Vagina (tissue), 2 donors: ENCODE measurements around the gene FGF4. TPM values are rescaled to one million over a fixed set of nuclear protein-coding genes. Genes with fewer than 3 reads are reported as not detected.

Experiments
- DNase-seq, 2 donors: peaks; one replicate each; pipeline ENCODE4 v3.0.0-alpha.2; 2017; ENCODE audit errors: extremely low spot score in 2 of 2
- H3K27ac ChIP-seq: fragments of 200-600 bp; sonication (generic); one replicate; pipeline ENCODE4 v1.5.1; 2019
- H3K27me3 ChIP-seq: fragments of 200-600 bp; sonication (generic); one replicate; pipeline ENCODE4 v1.5.1; 2019
- H3K36me3 ChIP-seq, 2 donors: fragments of 200-600 bp; sonication (generic); one replicate each; pipeline ENCODE4 v1.5.1; 2017 to 2019
- H3K4me1 ChIP-seq: fragments of 200-600 bp; sonication (generic); one replicate; pipeline ENCODE4 v1.5.1; 2019
- H3K4me3 ChIP-seq, 2 donors: fragments of 200-600 bp; sonication (generic); 1 replicate in 1 of 2; 2 replicates in 1 of 2; pipeline ENCODE4 v1.5.1; 2016 to 2019
- H3K9me3 ChIP-seq: fragments of 200-600 bp; sonication (generic); one replicate; pipeline ENCODE4 v1.5.1; 2019
- POLR2A ChIP-seq, 2 donors: fragments of 450-650 bp; IDR thresholded peaks; one replicate each; pipeline ENCODE4 v1.6.1; 2017; ENCODE audit warnings: antibody characterized with exemption in 2 of 2, mild to moderate bottlenecking in 2 of 2, moderate library complexity in 2 of 2
- POLR2AphosphoS5 ChIP-seq, 2 donors: sonication (generic); formaldehyde crosslinking; IDR thresholded peaks; one replicate each; pipeline ENCODE4 v1.9.0; 2017; ENCODE audit warnings: antibody characterized with exemption in 2 of 2, mild to moderate bottlenecking in 2 of 2, low read depth in 1 of 2; ENCODE audit not compliant: insufficient read depth in 1 of 2
- intact Hi-C: fragments of 100-400 bp; cut with DNase I; formaldehyde crosslinking; loops from one replicate; pipeline ENCODE4 v1.15.1; 2023
- total RNA-seq: library from RNA; depleted of rRNA; stranded (reverse); fragments of >200 nt; gene quantifications from one replicate; pipeline ENCODE4 v1.2.3, GENCODE V29; 2016
- TF ChIP-seq, protein P1 (sequence below), 3 experiments: fragments of 450-650 bp in 2 of 3; fragments of 200-600 bp in 1 of 3; sonication (generic) in 1 of 3; IDR thresholded peaks; one replicate each; pipeline ENCODE4 v1.5.1; 2017 to 2019; ENCODE audit warnings: antibody characterized with exemption in 3 of 3, mild to moderate bottlenecking in 2 of 3, moderate library complexity in 2 of 3

The FGF4 gene
- total RNA-seq, 1 donor from 2014 or later: not detected

DNA sequence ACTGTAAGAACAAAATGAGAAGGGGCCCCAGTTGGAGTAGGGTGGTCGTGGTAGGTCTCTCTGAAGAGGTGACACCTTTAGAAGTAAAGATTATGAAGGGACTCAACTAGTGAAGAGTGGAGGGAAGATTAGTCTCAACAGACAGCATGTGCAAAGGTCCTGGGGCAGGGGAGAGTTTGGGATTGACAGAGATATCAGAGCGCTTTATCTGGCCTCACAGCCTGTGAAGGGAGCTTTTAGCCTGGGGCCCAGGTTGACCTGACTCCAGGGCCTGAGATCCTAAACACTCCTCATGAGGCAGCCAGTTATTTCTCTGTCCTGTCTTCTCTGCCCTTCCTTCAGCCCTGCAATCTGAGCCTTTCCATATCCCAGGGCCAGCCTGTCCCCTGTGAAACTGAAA is 27.9 kb upstream of the FGF4 start:
- Histone ChIP-seq H3K27me3 (no peaks in the 10 kb centered on the region), H3K36me3 (no peaks in the 10 kb centered on the region), H3K4me1 (no peaks in the 10 kb centered on the region), H3K4me3 (no peak overlapping the region), H3K27ac (no peak overlapping the region), H3K9me3 (no peaks in the 10 kb centered on the region)
- intact Hi-C loops: no loop called here
- TF ChIP-seq, protein P1, sequence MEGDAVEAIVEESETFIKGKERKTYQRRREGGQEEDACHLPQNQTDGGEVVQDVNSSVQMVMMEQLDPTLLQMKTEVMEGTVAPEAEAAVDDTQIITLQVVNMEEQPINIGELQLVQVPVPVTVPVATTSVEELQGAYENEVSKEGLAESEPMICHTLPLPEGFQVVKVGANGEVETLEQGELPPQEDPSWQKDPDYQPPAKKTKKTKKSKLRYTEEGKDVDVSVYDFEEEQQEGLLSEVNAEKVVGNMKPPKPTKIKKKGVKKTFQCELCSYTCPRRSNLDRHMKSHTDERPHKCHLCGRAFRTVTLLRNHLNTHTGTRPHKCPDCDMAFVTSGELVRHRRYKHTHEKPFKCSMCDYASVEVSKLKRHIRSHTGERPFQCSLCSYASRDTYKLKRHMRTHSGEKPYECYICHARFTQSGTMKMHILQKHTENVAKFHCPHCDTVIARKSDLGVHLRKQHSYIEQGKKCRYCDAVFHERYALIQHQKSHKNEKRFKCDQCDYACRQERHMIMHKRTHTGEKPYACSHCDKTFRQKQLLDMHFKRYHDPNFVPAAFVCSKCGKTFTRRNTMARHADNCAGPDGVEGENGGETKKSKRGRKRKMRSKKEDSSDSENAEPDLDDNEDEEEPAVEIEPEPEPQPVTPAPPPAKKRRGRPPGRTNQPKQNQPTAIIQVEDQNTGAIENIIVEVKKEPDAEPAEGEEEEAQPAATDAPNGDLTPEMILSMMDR (IDR thresholded peaks at IDR 0.05): no peak
- TF ChIP-seq POLR2A (IDR thresholded peaks at IDR 0.05) (no peak), POLR2AphosphoS5 (IDR thresholded peaks at IDR 0.05; ENCODE audit: insufficient read depth in 1 of 2, low read depth in 1 of 2) (no peak)
- DNase-seq: no peak

DNA sequence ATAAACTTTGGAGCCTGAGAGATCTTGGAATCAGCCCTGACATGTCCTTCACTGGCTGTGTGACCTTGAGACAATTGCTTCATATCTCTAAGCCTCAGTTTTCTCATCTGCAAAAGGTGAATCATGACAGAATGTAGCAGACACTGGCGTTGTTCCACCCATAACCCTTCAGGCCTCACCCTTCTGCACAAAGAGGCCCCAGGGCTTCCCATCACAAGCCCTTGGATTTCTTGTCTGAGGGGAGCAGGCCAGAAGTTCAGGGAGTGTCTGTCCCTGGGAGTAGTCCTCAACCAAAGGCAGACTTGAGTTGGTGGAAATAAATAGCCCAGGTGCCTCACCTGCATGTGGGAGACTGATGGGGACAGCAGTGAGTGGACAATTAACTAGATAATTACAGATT is 27.4 kb upstream of the FGF4 start:
- no peak for DNase-seq
- Histone ChIP-seq H3K9me3 (no peaks in the 10 kb centered on the region), H3K4me1 (no peaks in the 10 kb centered on the region), H3K4me3 (no peak overlapping the region), H3K27me3 (no peaks in the 10 kb centered on the region), H3K27ac (no peak overlapping the region), H3K36me3 (no peaks in the 10 kb centered on the region)
- intact Hi-C loops: no loop called here
- TF ChIP-seq POLR2A (IDR thresholded peaks at IDR 0.05) (no peak), POLR2AphosphoS5 (IDR thresholded peaks at IDR 0.05; ENCODE audit: insufficient read depth in 1 of 2, low read depth in 1 of 2) (no peak)
- TF ChIP-seq, protein P1 (IDR thresholded peaks at IDR 0.05): no peak

DNA sequence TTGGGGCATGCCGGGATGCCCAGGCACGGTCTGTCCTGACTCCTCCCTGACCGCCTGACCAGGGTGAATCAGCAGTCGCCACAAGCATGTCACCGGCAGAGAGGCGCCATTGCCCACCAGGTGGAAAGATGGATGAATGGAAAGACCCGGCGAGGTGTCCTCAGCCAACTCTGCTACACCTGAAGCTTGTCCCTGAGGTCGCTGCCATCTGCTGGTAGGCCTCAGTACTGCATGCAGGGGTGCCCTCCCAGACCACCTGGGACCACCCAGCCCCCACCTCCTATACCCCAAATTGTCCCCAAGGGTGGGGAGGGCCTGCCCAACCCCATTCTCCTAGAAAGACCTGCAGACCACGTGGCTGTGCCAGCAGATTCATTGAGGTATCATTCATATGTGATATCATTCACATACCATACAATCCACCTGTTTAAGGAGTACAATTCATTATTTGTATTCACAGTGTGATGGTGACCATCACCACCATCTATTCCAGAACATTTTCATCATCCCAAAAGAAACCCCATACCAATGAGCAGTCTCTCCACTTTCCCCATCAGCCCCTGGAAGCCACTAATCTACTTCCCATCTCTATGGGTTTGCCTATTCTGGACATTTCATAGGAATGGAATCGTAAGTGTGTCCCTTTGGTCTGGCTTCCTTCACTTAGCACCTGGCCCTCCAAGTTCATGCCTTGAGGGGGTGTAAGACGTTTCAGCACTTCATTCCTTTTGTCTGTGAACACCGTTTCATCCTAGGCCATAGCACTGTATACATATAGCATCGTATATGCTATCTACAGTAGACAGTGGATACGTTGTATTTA is 26.6 kb upstream of the FGF4 start:
- Histone ChIP-seq H3K27ac (no peak overlapping the region), H3K4me1 (no peaks in the 10 kb centered on the region), H3K27me3 (no peaks in the 10 kb centered on the region), H3K9me3 (no peaks in the 10 kb centered on the region), H3K36me3 (no peaks in the 10 kb centered on the region), H3K4me3 (no peak overlapping the region)
- TF ChIP-seq, protein P1 (IDR thresholded peaks at IDR 0.05): peak in 1 of 3 experiments; percentile 30
- TF ChIP-seq POLR2A (IDR thresholded peaks at IDR 0.05) (no peak), POLR2AphosphoS5 (IDR thresholded peaks at IDR 0.05; ENCODE audit: insufficient read depth in 1 of 2, low read depth in 1 of 2) (no peak)
- no peak for DNase-seq
- intact Hi-C loops: no loop called here

DNA sequence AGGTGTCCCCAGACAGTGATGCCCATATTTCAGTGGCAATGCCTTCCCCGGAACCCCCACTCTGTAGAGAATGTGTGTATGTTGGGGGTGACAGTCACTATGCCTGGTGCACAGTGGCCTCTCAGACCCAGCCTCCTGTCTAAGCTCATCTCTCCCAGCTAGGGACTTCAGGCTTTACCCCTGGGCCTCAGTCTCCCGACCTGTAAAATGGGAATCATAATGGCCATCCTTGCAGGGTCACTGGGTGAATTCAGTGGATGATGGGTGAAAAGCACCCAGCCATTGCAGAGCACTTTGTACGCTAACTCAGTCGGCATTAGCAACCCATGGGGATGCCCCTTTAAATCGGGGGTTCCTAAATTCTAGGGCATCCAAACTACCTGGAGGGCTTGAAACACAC is 25.1 kb upstream of the FGF4 start:
- Histone ChIP-seq H3K9me3 (no peaks in the 10 kb centered on the region), H3K4me3 (no peak overlapping the region), H3K27me3 (no peaks in the 10 kb centered on the region), H3K4me1 (no peaks in the 10 kb centered on the region), H3K27ac (no peak overlapping the region), H3K36me3 (no peaks in the 10 kb centered on the region)
- DNase-seq: no peak
- TF ChIP-seq POLR2A (IDR thresholded peaks at IDR 0.05) (no peak), POLR2AphosphoS5 (IDR thresholded peaks at IDR 0.05; ENCODE audit: insufficient read depth in 1 of 2, low read depth in 1 of 2) (no peak)
- TF ChIP-seq, protein P1 (IDR thresholded peaks at IDR 0.05): no peak
- intact Hi-C loops: no loop called here

DNA sequence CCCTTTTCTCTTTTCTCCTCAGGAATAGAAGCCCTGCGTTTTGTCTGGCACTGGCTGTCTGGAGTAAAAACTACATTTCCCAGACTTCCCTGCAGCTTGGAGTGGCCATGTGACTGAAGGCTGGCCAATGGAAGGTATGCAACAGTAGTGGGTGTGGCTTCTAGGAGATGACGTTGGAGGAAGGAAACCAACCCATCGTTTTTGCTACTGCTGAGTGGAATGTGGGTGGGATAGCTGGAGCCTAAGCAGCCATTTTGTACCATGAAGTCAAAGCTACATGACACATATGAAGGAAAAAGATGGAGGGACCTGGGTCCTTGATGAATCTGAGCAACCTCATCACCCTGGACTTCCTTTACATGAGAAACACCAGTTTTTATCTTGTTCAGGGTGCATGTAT is 24.4 kb upstream of the FGF4 start:
- Histone ChIP-seq H3K27me3 (no peaks in the 10 kb centered on the region), H3K36me3 (no peaks in the 10 kb centered on the region), H3K9me3 (no peaks in the 10 kb centered on the region), H3K27ac (no peak overlapping the region), H3K4me1 (no peaks in the 10 kb centered on the region), H3K4me3 (no peak overlapping the region)
- intact Hi-C loops: no loop called here
- DNase-seq: no peak
- TF ChIP-seq, protein P1 (IDR thresholded peaks at IDR 0.05): no peak
- TF ChIP-seq POLR2A (IDR thresholded peaks at IDR 0.05) (no peak), POLR2AphosphoS5 (IDR thresholded peaks at IDR 0.05; ENCODE audit: insufficient read depth in 1 of 2, low read depth in 1 of 2) (no peak)
